Thyroid gland (tissue), 4 donors: ENCODE data around the gene GYS1. TPM values are rescaled to one million over a fixed set of nuclear protein-coding genes. Genes with fewer than 3 reads are reported as not detected.
A peak's percentile ranks its signal among the peaks of the same experiment; 100 is the strongest.
"Not testable (repeated sequence)": the region's sequence is repeated elsewhere in the genome, so short reads cannot be mapped to it uniquely, and the experiment has no call there.

Experiments used
- DNase-seq, 2 donors: peaks; one replicate each; pipeline ENCODE4 v3.0.0-alpha.2; 2019
- H3K27ac ChIP-seq, 3 donors: fragments of 200-600 bp; sonication (generic); 1 replicate in 2 of 3; 2 replicates in 1 of 3; pipeline ENCODE4 v1.5.1; 2016 to 2019; ENCODE audit warnings: mild to moderate bottlenecking in 1 of 3, moderate library complexity in 1 of 3
- H3K27me3 ChIP-seq: fragments of 200-600 bp; sonication (generic); one replicate; pipeline ENCODE4 v1.5.1; 2019
- H3K36me3 ChIP-seq, 2 donors: fragments of 200-600 bp; sonication (generic); one replicate each; pipeline ENCODE4 v1.5.1; 2016 to 2019
- H3K4me1 ChIP-seq, 2 donors: fragments of 200-600 bp; sonication (generic); one replicate each; pipeline ENCODE4 v1.5.1; 2017 to 2019
- H3K4me3 ChIP-seq, 3 donors: fragments of 200-600 bp; sonication (generic); replicated peaks in 1 of 3; 1 replicate in 2 of 3; 2 replicates in 1 of 3; pipeline ENCODE4 v1.5.1; 2016; ENCODE audit warnings: mild to moderate bottlenecking in 1 of 3
- H3K9me3 ChIP-seq: fragments of 200-600 bp; sonication (generic); one replicate; pipeline ENCODE4 v1.5.1; 2017
- POLR2A ChIP-seq, 2 donors: fragments of 450-650 bp; IDR thresholded peaks; one replicate each; pipeline ENCODE4 v1.6.1; 2017; ENCODE audit warnings: antibody characterized with exemption in 2 of 2, mild to moderate bottlenecking in 2 of 2, moderate library complexity in 1 of 2
- WGBS, 2 donors: methylation state at CpG; one replicate each; pipeline ENCODE4 v1.1.5; 2017; 5-methylcytosine and 5-hydroxymethylcytosine counted together
- intact Hi-C: fragments of 100-400 bp; cut with DNase I; formaldehyde crosslinking; loops from one replicate; pipeline ENCODE4 v1.15.1; 2023
- total RNA-seq, 4 donors: library from RNA; depleted of rRNA; stranded (reverse); fragments of >200 nt; gene quantifications; one replicate each; pipeline ENCODE4 v1.2.3, GENCODE V29; 2016
- TF ChIP-seq, protein P1 (sequence below), 6 experiments: fragments of 200-600 bp in 3 of 6; fragments of 450-650 bp in 3 of 6; sonication (generic) in 3 of 6; IDR thresholded peaks; one replicate each; pipeline ENCODE4 v1.5.1; 2016 to 2019; ENCODE audit warnings: antibody characterized with exemption in 6 of 6, mild to moderate bottlenecking in 2 of 6, inconsistent platforms in 1 of 6, moderate library complexity in 1 of 6

The GYS1 gene
- total RNA-seq, 4 donors from 2014 or later, result 17.9 to 33.2 (median 23.9) TPM

DNA sequence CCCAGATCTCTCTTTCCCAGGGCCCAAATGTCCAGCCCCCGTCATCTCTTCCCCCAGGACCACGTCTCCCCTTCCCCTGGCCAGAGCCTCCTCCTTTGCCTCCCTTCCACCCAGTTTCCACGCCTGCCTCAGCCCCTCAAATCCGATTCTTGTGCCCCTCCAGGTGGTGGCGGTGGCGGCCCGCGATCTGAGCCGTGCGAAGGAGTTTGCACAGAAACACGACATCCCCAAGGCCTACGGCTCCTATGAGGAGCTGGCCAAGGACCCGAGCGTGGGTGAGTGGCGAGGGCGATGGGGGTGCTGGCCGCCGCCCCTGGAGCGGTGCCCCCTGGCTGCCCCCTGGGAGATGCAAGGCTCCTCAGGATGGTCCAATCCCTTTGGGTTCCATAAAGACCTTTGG, 58.3 kb downstream of the GYS1 start:
- WGBS, 2 donors, result 72 to 83% methylated on average over 17 to 19 of the region's 19 CpGs
- intact Hi-C loops, result no loop called here
- H3K4me3 ChIP-seq, result no peak overlapping the region
- H3K27ac ChIP-seq, result no peak overlapping the region
- H3K4me1 ChIP-seq, result peaks cover 0 to 7% of the 10 kb centered on the region in 2 donors
- H3K27me3 ChIP-seq, result no peaks in the 10 kb centered on the region
- H3K36me3 ChIP-seq, result no peaks in the 10 kb centered on the region
- no peak for TF ChIP-seq POLR2A (IDR thresholded peaks at IDR 0.05)
- TF ChIP-seq, protein P1, sequence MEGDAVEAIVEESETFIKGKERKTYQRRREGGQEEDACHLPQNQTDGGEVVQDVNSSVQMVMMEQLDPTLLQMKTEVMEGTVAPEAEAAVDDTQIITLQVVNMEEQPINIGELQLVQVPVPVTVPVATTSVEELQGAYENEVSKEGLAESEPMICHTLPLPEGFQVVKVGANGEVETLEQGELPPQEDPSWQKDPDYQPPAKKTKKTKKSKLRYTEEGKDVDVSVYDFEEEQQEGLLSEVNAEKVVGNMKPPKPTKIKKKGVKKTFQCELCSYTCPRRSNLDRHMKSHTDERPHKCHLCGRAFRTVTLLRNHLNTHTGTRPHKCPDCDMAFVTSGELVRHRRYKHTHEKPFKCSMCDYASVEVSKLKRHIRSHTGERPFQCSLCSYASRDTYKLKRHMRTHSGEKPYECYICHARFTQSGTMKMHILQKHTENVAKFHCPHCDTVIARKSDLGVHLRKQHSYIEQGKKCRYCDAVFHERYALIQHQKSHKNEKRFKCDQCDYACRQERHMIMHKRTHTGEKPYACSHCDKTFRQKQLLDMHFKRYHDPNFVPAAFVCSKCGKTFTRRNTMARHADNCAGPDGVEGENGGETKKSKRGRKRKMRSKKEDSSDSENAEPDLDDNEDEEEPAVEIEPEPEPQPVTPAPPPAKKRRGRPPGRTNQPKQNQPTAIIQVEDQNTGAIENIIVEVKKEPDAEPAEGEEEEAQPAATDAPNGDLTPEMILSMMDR (IDR thresholded peaks at IDR 0.05), result no peak
- no peak for DNase-seq
- no peaks in the 10 kb centered on the region for H3K9me3 ChIP-seq

DNA sequence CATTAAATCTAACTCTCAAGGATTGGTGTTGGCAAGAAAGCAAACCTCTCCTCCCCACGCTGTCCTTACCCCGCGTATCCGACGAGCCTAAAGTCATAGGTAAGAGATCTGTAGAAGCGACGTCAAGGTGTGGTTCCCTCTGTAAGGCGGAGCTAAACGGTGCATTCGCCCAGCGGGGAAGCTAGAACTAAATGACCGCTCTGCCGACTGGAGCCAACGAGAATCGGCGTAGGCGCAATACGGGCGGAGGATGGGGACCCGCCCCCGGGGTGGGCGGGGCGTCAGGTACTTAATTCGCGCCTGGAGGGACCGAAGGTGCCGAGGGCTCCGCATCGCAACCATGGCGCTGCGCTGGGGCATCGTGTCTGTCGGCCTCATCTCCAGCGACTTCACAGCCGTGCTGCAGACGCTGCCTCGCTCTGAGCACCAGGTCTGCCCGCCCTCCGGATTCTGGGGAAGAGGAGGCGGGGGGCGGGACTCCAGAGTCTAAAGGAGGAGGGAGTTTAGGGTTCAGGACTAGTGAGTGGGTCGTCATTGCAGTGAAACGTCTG, 59.7 kb downstream of the GYS1 start, which contains the start of gene DHDH:
DHDH (plus strand) TSS at position 318 of the 551 bp plus-strand sequence; CDS start at position 341, 23 bp downstream.
- peaks cover 0 to 7% of the 10 kb centered on the region in 2 donors for H3K4me1 ChIP-seq
- H3K27ac ChIP-seq, result no peak within 1 kb of the TSS
- 1 to 3% methylated on average over 37 to 43 of the region's 43 CpGs for WGBS, 2 donors
- H3K4me3 ChIP-seq, result peak within 1 kb of the TSS in 1 of 3 donors; percentile 25
- H3K36me3 ChIP-seq, result no peaks in the 10 kb centered on the region
- no peaks in the 10 kb centered on the region for H3K27me3 ChIP-seq
- TF ChIP-seq, protein P1 (IDR thresholded peaks at IDR 0.05), result no peak
- intact Hi-C loops, result no loop called here
- no peaks in the 10 kb centered on the region for H3K9me3 ChIP-seq
- peak; percentile 76 to 78 for DNase-seq

DNA sequence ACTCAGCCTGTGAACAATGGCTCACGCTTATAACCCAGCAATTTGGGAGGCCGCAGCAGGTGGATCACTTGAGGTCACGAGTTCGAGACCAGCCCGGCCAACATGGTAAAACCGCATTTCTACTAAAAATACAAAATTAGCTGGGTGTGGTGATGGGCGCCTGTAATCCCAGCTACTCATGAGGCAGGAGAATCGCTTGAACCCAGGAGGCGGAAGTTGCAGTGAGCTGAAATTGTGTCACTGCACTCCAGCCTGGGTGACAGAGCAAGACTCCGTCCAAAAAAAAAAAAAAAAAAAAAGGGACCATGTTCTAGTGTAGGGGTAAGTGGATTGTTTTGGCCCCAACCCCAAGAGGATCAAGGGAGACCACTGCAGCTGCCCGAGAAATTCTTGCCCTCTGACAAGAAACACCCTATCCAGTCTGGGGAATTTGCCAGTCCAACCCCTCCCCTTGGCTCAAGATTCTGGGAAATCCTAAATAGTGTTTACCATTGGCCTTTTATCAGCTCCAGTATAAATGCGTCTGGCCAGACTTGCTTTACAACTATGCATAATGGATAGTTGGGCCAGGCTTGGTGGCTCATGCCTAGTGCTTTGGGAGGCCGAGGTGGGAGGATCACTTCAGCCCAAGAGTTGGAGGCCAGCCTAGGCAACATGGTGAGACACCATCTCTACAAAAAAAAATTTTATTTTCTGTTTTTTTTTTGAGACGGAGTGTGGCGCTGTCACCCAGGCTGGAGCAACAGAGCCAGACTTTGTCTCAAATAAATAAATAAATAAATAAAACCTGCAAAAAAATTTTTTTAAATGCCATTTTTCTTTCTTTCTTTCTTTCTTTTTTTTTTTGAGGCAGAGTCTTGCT, 64.7 kb downstream of the GYS1 start:
- intact Hi-C loops, result no loop called here
- no peak overlapping the region for H3K27ac ChIP-seq
- TF ChIP-seq, protein P1 (IDR thresholded peaks at IDR 0.05), result no peak
- no peak for TF ChIP-seq POLR2A (IDR thresholded peaks at IDR 0.05)
- H3K4me1 ChIP-seq, result peaks cover 0 to 3% of the 10 kb centered on the region in 2 donors
- H3K9me3 ChIP-seq, result no peaks in the 10 kb centered on the region
- no peak for DNase-seq
- H3K36me3 ChIP-seq, result peaks cover 0 to 2% of the 10 kb centered on the region in 2 donors
- H3K27me3 ChIP-seq, result no peaks in the 10 kb centered on the region
- no peak overlapping the region for H3K4me3 ChIP-seq
- WGBS, 2 donors, result 78 to 83% methylated on average over 15 of the region's 15 CpGs

DNA sequence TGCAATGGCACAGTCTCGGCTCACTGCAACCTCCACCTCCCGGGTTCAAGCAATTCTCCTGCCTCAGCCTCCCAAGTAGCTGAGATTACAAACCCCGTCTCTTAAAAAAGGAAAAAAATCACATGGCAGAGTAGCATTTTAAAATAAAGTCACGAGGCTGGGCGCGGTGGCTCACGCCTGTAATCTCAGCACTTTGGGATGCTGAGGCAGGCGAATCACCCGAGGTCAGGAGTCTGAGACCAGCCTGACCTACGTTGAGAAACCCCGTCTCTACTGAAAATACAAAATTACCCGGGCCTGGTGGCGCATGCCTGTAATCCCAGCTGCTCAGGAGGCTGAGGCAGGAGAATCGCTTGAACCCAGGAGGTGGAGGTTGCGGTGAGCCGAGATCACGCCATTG, 65.4 kb downstream of the GYS1 start:
- H3K4me3 ChIP-seq, H3K4me1 ChIP-seq, DNase-seq, H3K36me3 ChIP-seq, H3K9me3 ChIP-seq, H3K27me3 ChIP-seq, H3K27ac ChIP-seq, intact Hi-C loops: not testable (repeated sequence)
- 84 to 89% methylated on average over 17 of the region's 17 CpGs for WGBS, 2 donors

DNA sequence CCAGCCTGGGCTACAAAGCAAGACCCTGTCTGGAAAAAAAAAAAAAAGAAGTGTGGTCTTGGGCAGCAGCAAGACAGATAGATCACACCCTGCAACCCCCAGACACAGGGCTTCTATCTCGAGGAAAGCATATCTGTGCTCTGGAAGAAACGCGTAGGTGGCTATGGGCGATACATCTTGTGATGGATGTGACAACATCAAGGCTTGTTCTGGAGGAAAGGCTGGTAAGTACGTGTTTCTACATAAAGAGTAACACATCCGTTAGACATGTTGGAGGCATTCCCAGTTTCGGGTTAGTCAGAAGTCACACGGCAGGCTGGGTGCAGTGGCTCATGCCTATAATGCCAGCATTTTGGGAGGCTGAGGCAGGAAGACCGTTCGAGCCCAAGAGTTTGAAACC, 66.2 kb downstream of the GYS1 start:
- intact Hi-C loops, result no loop called here
- Histone ChIP-seq H3K4me1 (no peaks in the 10 kb centered on the region), H3K4me3 (no peak overlapping the region), H3K36me3 (peaks cover 0 to 9% of the 10 kb centered on the region in 2 donors), H3K27ac (no peak overlapping the region), H3K9me3 (no peaks in the 10 kb centered on the region), H3K27me3 (no peaks in the 10 kb centered on the region)
- no peak for DNase-seq
- 36 to 54% methylated on average over 10 of the region's 10 CpGs for WGBS, 2 donors
- TF ChIP-seq, protein P1 (IDR thresholded peaks at IDR 0.05), result no peak
- TF ChIP-seq POLR2A (IDR thresholded peaks at IDR 0.05), result no peak

DNA sequence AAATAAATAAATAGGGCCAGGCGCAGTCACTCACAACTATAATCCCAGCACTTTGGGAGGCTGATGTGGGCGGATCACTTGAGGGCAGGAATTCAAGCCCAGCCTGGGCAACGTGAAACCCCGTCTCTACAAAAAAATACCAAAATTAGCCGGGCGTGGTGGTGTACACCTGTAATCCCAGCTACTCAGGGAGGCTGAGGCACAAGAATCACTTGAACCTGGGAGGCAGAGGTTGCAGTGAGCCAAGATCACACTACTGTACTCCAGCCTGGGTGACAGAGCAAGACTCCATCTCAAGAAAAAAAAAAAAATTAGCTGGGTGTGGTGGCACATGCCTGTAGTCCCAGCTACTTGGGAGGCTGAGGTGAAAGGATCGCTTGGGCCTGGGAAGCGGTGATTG, 67.2 kb downstream of the GYS1 start:
- H3K4me3 ChIP-seq, DNase-seq, intact Hi-C loops, H3K4me1 ChIP-seq, H3K27me3 ChIP-seq, H3K27ac ChIP-seq, H3K9me3 ChIP-seq: not testable (repeated sequence)
- peaks cover 9 to 17% of the 10 kb centered on the region in 2 donors for H3K36me3 ChIP-seq
- WGBS, 2 donors, result 82 to 86% methylated on average over 8 of the region's 8 CpGs
